Spleen (tissue), 7 donors: Measurements from ENCODE around the gene ZNF547.

Experiments
- CTCF ChIP-seq, 11 experiments: fragments of 200-600 bp in 7 of 11; fragments of 450-650 bp in 4 of 11; sonication (generic) in 4 of 11; IDR thresholded peaks in 8 of 11; conservative IDR thresholded peaks in 3 of 11; 1 replicate in 7 of 11; 2 replicates in 4 of 11; pipeline versions ENCODE4 v1.4.0 to v1.8.0; 2016 to 2021; ENCODE audit warnings: antibody characterized with exemption in 11 of 11, inconsistent platforms in 4 of 11, mild to moderate bottlenecking in 1 of 11
- POLR2A ChIP-seq, 3 donors: fragments of 450-650 bp; IDR thresholded peaks; one replicate each; pipeline ENCODE4 v1.5.1; 2017; ENCODE audit warnings: antibody characterized with exemption in 3 of 3, mild to moderate bottlenecking in 1 of 3
- donor health status: DM: no; HTN: no; CAD: no; lungs with moderate emphysema.
- donor health status: DM: no; HTN: no; CAD: no.
- donor health status: DM: no; HTN: no; CAD: no.

GRCh38 chr19:57334191-57334590 is 29.2 kb upstream of the ZNF547 start:
- no peak for TF ChIP-seq CTCF (IDR thresholded peaks at IDR 0.05 in 8 of 11, conservative IDR thresholded peaks at IDR 0.05 in 3 of 11)
- TF ChIP-seq POLR2A (IDR thresholded peaks at IDR 0.05): no peak
